K562 (cell line): ENCODE data around the gene RGS7. TPM values are rescaled to one million over a fixed set of nuclear protein-coding genes. Genes with fewer than 3 reads are reported as not detected.

Source experiments
- GABPB1 ChIP-seq: sonication (generic); formaldehyde crosslinking; IDR thresholded peaks from 2 replicates; pipeline ENCODE4 v1.8.0; 2022; ENCODE audit warnings: mild to moderate bottlenecking, missing genetic modification reagents
- RAD21 ChIP-seq, 2 experiments: fragments of 250-450 bp in 1 of 2; fragments of 450-650 bp in 1 of 2; sonication (Bioruptor Pico) in 1 of 2; formaldehyde crosslinking in 1 of 2; IDR thresholded peaks in 1 of 2; conservative IDR thresholded peaks in 1 of 2; 2 replicates each; pipeline versions ENCODE4 v1.4.0 to v1.8.0; 2020 to 2022; ENCODE audit warnings: mild to moderate bottlenecking in 2 of 2, moderate library complexity in 1 of 2
- SLC30A9 ChIP-seq: fragments of 250-450 bp; sonication (Bioruptor Pico); IDR thresholded peaks from 2 replicates; pipeline ENCODE4 v1.8.0; 2022; ENCODE audit warnings: mild to moderate bottlenecking, moderate library complexity
- ZFX ChIP-seq: sonication (generic); formaldehyde crosslinking; IDR thresholded peaks from 2 replicates; pipeline ENCODE4 v1.8.0; 2022; ENCODE audit warnings: mild to moderate bottlenecking, missing genetic modification reagents, moderate library complexity
- ZNF785 ChIP-seq: fragments of 250-450 bp; sonication (Bioruptor Pico); IDR thresholded peaks from 2 replicates; pipeline ENCODE4 v1.4.0; 2020; ENCODE audit warnings: mild to moderate bottlenecking
- polyA plus RNA-seq, 8 experiments: library from polyadenylated mRNA; depleted of rRNA in 4 of 8; stranded (reverse) in 5 of 8; unstranded in 3 of 8; fragments of >200 nt; fragmentation: Nextera tagmentation in 2 of 8; fragmentation: Illumina TruSeq in 1 of 8; extraction: Ambion mirVana in 2 of 8; extraction: Trizol in 1 of 8; gene quantifications; 2 replicates each; pipeline versions ENCODE4 v1.2.1 to v1.2.3, GENCODE V29; 2011 to 2014; ENCODE audit warnings: inconsistent platforms in 1 of 8, missing spikeins in 1 of 8
- total RNA-seq, 7 experiments: library from RNA; depleted of rRNA in 6 of 7; stranded (reverse); fragments of >200 nt in 6 of 7; fragmentation: Illumina TruSeq in 2 of 7; extraction: Trizol in 2 of 7; gene quantifications; 2 replicates each; pipeline versions ENCODE4 v1.2.1 to v1.2.3, GENCODE V29; 2011 to 2021; ENCODE audit warnings: low replicate concordance in 1 of 7
- TF ChIP-seq, protein P1 (sequence below): fragments of 450-650 bp; IDR thresholded peaks from 2 replicates; pipeline ENCODE4 v1.6.1; 2016; ENCODE audit warnings: mild to moderate bottlenecking, moderate library complexity
- TF ChIP-seq, protein P2 (sequence below), 3 experiments: fragments of 200-800 bp in 1 of 3; sonication (Bioruptor generic) in 1 of 3; sonication (generic) in 1 of 3; formaldehyde crosslinking in 1 of 3; IDR thresholded peaks; 2 replicates each; pipeline versions ENCODE4 v1.6.1 to v1.8.0; 2016 to 2022; ENCODE audit warnings: mild to moderate bottlenecking in 2 of 3, missing compliant biosample characterization in 2 of 3, missing genetic modification characterization in 2 of 3, missing genetic modification reagents in 1 of 3
- TF ChIP-seq, protein P3 (sequence below): fragments of 450-650 bp; IDR thresholded peaks from 2 replicates; pipeline ENCODE4 v1.6.1; 2017; ENCODE audit warnings: antibody characterized with exemption, mild to moderate bottlenecking
- TF ChIP-seq, protein P4 (sequence below): sonication (generic); formaldehyde crosslinking; IDR thresholded peaks from 2 replicates; pipeline ENCODE4 v1.8.0; 2022; ENCODE audit warnings: mild to moderate bottlenecking, missing genetic modification reagents

The RGS7 gene
- total and polyA plus RNA-seq, 9 of the 15 experiments (the other 6 are each of a cell fraction or from before 2014, with no cell fraction given), result not detected

DNA sequence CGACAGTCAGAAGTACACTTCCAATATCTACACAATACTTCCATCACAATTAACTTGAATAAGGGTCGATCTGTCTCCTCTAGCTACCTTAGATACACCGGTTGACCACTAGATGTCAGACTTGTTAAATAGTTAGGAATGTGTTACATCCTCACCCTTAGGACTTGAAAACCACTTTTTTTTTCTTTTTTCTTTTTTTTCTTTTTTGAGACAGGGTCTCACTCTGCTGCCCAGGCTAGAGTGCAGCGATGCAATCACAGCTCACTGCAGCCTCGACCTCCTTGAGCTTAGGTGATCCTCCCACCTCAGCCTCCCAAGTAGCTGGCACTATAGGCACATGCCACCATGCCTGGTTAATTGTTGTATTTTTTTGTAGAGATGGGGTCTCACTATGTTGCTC is 624.6 kb downstream of the RGS7 start (continued):
- TF ChIP-seq, protein P1, sequence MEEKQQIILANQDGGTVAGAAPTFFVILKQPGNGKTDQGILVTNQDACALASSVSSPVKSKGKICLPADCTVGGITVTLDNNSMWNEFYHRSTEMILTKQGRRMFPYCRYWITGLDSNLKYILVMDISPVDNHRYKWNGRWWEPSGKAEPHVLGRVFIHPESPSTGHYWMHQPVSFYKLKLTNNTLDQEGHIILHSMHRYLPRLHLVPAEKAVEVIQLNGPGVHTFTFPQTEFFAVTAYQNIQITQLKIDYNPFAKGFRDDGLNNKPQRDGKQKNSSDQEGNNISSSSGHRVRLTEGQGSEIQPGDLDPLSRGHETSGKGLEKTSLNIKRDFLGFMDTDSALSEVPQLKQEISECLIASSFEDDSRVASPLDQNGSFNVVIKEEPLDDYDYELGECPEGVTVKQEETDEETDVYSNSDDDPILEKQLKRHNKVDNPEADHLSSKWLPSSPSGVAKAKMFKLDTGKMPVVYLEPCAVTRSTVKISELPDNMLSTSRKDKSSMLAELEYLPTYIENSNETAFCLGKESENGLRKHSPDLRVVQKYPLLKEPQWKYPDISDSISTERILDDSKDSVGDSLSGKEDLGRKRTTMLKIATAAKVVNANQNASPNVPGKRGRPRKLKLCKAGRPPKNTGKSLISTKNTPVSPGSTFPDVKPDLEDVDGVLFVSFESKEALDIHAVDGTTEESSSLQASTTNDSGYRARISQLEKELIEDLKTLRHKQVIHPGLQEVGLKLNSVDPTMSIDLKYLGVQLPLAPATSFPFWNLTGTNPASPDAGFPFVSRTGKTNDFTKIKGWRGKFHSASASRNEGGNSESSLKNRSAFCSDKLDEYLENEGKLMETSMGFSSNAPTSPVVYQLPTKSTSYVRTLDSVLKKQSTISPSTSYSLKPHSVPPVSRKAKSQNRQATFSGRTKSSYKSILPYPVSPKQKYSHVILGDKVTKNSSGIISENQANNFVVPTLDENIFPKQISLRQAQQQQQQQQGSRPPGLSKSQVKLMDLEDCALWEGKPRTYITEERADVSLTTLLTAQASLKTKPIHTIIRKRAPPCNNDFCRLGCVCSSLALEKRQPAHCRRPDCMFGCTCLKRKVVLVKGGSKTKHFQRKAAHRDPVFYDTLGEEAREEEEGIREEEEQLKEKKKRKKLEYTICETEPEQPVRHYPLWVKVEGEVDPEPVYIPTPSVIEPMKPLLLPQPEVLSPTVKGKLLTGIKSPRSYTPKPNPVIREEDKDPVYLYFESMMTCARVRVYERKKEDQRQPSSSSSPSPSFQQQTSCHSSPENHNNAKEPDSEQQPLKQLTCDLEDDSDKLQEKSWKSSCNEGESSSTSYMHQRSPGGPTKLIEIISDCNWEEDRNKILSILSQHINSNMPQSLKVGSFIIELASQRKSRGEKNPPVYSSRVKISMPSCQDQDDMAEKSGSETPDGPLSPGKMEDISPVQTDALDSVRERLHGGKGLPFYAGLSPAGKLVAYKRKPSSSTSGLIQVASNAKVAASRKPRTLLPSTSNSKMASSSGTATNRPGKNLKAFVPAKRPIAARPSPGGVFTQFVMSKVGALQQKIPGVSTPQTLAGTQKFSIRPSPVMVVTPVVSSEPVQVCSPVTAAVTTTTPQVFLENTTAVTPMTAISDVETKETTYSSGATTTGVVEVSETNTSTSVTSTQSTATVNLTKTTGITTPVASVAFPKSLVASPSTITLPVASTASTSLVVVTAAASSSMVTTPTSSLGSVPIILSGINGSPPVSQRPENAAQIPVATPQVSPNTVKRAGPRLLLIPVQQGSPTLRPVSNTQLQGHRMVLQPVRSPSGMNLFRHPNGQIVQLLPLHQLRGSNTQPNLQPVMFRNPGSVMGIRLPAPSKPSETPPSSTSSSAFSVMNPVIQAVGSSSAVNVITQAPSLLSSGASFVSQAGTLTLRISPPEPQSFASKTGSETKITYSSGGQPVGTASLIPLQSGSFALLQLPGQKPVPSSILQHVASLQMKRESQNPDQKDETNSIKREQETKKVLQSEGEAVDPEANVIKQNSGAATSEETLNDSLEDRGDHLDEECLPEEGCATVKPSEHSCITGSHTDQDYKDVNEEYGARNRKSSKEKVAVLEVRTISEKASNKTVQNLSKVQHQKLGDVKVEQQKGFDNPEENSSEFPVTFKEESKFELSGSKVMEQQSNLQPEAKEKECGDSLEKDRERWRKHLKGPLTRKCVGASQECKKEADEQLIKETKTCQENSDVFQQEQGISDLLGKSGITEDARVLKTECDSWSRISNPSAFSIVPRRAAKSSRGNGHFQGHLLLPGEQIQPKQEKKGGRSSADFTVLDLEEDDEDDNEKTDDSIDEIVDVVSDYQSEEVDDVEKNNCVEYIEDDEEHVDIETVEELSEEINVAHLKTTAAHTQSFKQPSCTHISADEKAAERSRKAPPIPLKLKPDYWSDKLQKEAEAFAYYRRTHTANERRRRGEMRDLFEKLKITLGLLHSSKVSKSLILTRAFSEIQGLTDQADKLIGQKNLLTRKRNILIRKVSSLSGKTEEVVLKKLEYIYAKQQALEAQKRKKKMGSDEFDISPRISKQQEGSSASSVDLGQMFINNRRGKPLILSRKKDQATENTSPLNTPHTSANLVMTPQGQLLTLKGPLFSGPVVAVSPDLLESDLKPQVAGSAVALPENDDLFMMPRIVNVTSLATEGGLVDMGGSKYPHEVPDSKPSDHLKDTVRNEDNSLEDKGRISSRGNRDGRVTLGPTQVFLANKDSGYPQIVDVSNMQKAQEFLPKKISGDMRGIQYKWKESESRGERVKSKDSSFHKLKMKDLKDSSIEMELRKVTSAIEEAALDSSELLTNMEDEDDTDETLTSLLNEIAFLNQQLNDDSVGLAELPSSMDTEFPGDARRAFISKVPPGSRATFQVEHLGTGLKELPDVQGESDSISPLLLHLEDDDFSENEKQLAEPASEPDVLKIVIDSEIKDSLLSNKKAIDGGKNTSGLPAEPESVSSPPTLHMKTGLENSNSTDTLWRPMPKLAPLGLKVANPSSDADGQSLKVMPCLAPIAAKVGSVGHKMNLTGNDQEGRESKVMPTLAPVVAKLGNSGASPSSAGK, result no peak
- TF ChIP-seq, protein P2, sequence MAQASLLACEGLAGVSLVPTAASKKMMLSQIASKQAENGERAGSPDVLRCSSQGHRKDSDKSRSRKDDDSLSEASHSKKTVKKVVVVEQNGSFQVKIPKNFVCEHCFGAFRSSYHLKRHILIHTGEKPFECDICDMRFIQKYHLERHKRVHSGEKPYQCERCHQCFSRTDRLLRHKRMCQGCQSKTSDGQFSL (CRISPR knock-in tag; IDR thresholded peaks at IDR 0.05), result no peak
- TF ChIP-seq, protein P2 (tag; IDR thresholded peaks at IDR 0.05), result no peak
- TF ChIP-seq, protein P3, sequence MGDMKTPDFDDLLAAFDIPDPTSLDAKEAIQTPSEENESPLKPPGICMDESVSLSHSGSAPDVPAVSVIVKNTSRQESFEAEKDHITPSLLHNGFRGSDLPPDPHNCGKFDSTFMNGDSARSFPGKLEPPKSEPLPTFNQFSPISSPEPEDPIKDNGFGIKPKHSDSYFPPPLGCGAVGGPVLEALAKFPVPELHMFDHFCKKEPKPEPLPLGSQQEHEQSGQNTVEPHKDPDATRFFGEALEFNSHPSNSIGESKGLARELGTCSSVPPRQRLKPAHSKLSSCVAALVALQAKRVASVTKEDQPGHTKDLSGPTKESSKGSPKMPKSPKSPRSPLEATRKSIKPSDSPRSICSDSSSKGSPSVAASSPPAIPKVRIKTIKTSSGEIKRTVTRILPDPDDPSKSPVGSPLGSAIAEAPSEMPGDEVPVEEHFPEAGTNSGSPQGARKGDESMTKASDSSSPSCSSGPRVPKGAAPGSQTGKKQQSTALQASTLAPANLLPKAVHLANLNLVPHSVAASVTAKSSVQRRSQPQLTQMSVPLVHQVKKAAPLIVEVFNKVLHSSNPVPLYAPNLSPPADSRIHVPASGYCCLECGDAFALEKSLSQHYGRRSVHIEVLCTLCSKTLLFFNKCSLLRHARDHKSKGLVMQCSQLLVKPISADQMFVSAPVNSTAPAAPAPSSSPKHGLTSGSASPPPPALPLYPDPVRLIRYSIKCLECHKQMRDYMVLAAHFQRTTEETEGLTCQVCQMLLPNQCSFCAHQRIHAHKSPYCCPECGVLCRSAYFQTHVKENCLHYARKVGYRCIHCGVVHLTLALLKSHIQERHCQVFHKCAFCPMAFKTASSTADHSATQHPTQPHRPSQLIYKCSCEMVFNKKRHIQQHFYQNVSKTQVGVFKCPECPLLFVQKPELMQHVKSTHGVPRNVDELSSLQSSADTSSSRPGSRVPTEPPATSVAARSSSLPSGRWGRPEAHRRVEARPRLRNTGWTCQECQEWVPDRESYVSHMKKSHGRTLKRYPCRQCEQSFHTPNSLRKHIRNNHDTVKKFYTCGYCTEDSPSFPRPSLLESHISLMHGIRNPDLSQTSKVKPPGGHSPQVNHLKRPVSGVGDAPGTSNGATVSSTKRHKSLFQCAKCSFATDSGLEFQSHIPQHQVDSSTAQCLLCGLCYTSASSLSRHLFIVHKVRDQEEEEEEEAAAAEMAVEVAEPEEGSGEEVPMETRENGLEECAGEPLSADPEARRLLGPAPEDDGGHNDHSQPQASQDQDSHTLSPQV, result no peak
- TF ChIP-seq GABPB1 (CRISPR knock-in tag) (no peak), RAD21 (CRISPR knock-in tag; conservative IDR thresholded peaks at IDR 0.05 in 1 of 2, IDR thresholded peaks at IDR 0.05 in 1 of 2) (peak; percentile 35 to 59; a peak in 3 of 4 replicates), SLC30A9 (no peak), ZFX (CRISPR knock-in tag) (no peak), ZNF785 (CRISPR knock-in tag) (no peak)
- TF ChIP-seq, protein P4, sequence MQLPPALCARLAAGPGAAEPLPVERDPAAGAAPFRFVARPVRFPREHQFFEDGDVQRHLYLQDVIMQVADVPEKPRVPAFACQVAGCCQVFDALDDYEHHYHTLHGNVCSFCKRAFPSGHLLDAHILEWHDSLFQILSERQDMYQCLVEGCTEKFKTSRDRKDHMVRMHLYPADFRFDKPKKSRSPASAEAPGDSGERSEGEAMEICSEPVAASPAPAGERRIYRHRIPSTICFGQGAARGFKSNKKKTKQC (CRISPR knock-in tag), result no peak
